HG03457 (cell line): ENCODE data around the gene MYO1G.

Experiments
- ATAC-seq: cut with Tn5 transposase; IDR thresholded peaks from one replicate; pipeline ENCODE4 v1.9.1; 2021; ENCODE audit warnings: moderate number of reproducible peaks; ENCODE audit not compliant: unreplicated experiment

The MYO1G gene

GRCh38 chr7:44967571-44968446, 11.0 kb downstream of the MYO1G start:
- no peak for ATAC-seq

DNA sequence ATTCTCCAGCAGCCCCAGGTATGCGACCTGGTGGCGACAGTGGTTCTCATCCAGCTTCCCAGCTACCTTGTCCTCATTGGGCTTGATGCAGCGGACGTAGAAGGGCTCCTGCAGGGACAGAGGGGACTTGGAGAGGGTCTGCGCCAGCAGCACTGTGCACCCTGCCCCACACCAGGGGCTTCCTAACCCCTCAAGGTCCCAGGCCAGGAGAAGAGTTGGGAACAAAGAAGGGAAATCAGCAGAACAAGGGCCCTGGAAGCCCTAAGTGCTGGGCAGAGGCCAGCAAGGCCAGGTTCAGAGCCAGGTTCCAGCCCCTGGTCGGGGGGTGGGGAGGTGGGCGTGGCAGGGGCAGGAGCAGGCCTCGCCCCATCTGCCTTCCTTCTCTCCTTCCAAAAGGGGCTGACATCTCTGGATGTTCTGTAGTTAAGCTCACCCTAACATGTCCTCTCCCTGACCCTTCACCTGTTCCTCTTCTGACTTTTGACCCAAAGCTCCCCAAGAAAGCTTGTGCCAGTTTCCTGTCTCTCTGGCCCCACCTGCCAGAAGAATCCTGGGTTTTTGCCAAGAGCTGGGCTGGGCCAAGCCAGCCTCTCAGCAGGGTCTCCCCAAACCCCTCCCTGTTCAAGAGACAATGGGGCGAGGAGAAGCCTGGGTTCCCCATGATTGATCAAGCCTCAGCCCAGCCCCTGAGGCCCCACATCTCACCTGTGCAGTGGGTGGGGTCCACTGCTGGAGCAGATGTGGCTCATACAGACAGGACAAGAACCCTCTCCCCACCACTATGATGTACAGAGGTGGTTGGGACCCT, 11.9 kb downstream of the MYO1G start:
- ATAC-seq: no peak

DNA sequence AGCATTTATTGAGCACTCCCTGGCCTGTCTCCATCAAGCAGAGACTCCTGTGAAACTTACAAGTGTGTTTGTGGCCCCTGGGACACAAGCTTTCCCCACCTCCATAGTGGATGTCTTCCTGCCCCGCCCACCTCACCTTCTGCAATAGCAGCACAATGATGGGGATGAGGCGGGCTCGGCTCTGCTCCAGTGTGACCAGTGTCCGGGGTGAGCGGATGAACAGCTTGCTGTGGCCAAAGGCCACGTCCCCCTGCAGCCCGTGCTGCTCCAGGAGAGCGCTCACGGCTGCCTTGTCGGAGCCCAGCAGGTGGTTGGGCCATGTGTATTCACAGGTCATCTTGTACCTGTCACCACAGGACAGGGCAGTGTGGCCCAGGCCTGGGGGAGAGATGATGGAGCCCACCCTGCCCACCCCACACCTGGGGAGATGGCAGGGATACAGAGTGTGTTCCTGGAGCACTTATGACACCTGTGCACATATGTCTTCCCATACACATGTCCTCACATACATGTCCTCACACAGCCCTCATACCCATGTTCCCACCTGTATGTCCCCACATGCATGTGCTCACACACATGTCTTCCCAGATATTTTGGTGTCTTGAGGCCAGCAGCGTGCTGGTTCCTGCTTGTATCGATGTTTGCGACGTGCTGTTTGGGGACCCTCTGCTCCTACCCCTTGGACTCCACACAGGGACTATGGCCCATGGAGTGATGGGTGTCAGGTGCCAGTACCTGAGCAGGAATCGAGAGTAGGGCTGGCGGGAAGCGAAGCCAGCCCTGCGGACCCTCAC, 12.7 kb downstream of the MYO1G start:
- no peak for ATAC-seq

- no peak for ATAC-seq
Observed at GRCh38 chr7:44965441-44965903, 13.3 kb downstream of the MYO1G start.

DNA sequence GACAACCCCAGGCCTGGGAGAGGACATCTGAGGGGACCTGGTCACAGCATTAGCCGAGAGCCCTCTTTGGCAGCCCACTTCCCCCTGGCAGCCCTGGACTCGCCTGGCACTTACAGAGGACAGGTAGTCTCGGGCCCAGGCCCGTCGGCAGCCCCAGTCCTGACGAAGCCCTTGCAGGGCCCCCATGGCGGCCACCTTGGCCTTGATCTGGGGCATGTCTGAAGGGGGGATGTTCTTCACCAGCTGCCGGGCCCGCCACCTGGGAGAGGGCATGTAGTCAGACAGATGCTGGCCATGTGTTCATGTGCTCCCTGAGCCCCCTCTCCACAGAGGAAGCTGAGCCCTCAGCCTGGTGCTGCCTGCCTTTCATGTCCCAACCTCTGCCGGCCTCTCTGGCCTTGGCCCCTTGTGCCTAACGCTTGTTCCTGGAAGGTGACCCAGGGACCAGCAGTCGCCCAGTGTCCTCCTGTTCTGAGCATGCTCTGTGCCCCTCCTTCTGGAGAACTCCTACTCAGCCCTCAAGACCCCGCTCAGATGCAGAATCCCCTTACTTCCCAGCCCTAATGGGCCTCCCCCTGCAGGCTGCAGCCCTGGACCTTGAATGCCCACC, 13.9 kb downstream of the MYO1G start:
- ATAC-seq: no peak

GRCh38 chr7:44964384-44964830, 14.4 kb downstream of the MYO1G start:
- ATAC-seq: no peak

DNA sequence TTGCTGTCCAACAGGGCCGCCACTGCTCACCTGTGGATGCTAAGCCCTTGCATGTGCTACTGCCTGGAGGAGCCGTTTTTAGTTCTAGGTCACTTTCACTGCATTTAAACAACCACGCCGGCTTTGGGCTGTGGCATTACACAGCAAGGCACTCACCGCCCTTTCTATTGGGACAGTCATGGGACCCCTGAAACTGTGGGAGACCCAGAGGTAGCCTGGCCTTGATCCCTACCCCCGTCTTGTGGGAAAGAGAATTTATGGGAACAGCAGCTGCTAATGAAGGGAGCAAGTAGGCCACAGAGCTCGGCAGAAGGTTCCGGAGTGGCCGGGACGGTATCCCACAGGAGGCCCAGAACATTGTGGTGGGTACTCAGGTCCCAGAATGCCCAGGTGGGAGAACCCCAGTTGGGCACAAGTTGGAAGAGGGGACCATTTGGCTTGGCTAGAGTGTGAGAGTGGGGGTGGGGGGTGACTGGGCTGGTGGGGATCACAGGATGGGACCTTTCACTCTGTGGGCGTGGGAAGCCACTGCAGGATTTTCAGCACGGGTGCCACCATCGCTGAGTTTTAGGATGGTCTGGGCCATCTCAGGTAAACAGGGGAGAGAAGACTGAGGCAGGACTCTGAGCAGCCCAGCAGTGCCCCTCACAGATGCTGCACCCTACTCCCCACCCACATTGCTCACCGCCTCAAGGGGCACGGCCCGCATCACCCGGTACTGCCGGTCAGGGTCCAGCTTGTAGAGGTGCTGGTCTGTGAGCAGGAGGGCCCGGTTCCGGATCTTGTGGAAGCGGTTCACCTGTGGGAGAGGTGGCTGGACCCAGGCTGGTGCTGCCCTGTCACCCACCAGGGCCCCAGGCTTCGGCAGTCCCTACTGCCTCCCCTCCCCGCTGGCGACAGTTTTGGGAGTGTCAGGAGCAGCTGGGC, 15.2 kb downstream of the MYO1G start:
- no peak for ATAC-seq

DNA sequence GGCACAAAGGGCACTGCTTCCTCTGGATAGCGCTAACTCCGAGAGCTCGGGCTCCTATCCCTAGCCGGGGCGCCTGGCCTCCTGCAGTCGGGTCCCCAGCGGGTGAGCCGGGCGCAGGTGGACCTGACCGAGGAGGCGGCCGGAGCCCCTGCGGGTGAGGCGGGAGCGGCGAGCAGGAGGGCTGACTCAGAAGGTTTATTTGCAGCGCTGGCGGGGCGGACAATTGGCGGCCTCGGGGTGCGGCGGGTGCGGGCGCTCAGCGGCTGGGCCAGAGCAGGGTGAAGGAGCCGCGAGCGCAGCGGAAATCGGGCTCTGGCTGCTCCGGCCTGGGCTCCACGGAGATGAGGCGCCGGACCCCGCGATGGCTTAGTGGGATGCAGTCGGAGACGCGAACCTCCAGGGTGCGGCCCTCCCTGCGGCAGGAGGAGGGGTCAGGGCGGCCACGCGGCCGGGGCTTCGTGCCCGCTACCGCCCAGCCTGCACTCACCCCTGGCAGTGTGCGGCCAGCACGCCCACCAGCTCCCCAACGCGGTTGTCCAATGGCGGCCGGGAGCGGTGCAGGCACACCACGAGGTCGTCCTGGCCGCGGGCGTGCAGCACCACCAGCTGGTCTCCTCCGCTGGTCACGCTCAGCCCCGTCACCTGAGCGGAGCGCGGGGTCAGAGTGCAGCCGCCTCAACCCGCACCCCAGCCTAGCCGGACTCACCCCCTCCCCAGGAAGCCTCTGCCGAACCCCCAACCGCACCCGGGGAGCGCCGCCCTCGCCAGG, 16.1 kb downstream of the MYO1G start:
- ATAC-seq: no peak

- ATAC-seq: no peak
Observed at GRCh38 chr7:44961844-44962482, 16.9 kb downstream of the MYO1G start.

DNA sequence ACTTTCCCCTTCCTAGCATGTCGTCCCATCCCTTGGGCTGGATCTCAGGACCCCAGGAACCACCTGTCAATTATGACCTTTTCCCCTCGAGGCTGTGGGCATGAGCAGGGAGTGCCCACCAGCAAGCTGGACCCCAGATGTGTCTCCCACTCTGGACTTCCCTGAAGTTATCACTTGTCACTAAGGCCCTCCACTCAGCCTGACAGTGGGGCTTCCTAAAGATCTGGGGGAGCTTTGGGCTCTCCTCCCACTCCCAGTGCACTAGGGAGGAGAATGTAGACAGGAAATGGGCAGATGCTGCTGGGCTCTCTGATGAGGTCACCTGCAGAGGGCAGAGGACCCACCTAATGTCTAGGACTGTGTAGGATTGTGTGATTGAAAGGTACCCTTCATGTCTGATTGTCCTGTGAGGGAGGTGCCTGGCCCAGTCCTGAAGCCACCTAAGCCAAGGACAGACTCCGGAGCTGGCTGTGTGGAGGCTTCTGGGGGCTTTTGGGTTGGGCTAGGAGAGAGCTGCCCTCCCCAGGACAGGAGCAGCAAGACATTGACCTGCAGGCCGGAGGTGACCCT, 18.7 kb downstream of the MYO1G start:
- no peak for ATAC-seq

DNA sequence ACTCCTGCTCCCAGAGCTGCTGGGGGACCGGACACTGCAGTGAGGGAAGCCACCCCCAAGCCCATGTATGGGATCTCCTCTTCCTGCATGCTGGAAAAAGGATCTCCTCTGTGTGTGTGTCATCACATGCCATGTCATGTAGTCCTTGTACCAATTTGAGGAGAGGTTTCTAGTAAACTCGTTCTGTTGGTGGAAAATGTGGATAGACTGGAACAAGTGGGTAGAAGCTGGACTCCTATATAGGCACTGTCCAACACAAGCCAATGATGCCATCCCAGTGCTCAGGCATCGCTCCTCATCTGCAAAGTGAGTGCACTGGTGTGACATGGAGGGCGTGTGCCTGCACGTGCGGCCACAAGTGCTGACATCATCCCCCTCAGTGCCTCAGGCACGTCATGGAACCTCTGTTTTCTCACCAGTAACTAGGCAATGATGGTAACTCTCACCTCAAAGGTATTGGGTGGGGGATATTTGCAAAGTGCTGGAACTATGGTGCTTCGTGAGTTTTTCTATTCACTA, 19.3 kb downstream of the MYO1G start:
- ATAC-seq: no peak

DNA sequence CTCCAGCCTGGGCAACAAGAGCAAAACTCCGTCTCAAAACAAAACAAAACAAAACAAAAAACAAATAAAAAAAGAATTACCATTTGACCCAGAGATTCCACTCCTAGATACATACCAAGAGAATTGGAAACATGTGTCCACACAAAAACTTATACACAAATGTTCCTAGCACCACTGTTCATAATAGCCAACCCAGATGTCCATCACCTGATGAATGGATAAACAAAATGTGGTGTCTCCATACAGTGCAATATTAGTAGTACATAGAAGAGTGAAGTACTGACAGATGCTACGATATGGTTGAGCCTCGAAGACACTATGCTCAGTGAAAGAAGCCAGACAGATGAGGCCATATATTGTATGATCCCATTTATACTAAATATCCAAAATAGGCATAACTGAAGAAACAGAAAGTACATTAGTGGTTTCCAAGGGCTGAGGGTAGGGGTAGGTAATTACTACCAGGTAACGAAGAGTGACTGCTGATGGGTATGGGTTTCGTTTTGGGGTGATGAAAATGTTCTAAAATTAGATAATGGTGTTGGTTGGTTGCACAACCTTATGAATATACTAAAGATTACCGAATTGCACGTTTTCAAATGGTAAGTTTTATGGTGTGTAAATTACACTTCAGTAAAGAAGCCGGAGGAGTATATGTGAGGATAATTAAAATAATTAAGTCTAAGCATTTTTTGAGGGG, 20.0 kb downstream of the MYO1G start:
- no peak for ATAC-seq

GRCh38 chr7:44956157-44956766, 22.6 kb downstream of the MYO1G start:
- ATAC-seq: no peak

- no peak for ATAC-seq
Observed at GRCh38 chr7:44955733-44956132, 23.1 kb downstream of the MYO1G start.

GRCh38 chr7:44953156-44953555, 25.7 kb downstream of the MYO1G start:
- ATAC-seq: no peak

DNA sequence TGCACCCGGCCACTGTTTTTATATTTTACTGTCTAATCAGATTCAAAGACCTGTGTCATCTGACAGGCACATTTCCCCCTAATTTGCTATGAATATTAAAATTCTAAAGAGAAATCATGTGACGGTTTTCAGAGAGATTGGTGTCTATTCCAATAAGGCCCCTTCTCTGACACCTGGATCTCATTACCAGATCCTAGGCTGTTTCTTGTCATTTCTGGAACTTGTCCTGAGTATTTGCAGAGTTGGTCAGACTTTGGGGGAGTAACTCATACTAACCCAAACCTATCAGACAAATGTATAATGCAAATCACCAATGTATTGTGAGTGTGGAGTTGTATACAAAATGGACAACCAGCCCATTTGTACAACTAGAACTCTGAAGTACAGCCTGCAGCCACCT, 29.5 kb downstream of the MYO1G start:
- no peak for ATAC-seq

DNA sequence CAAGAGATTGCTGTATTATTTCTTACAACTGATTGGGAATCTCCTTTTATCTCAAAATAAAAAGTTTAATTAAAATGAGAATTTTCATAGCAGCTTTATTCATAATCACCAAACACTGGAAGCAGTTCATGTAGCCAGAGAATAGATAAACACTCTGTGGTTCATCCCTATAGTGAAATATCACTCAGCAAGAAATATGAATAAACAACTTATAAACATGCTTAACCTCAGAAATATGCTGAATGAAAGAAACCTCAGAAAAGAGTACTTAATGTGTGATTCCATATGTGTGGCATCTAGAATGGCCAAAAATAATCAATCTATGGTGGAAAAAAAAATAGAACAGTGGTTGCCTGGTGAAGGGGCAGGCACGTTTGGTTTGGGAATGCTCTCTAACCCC, 33.3 kb downstream of the MYO1G start:
- ATAC-seq: no peak
